A673 (cell line): ENCODE data around the gene STAT5B. TPM values are rescaled to one million over a fixed set of nuclear protein-coding genes. Genes with fewer than 3 reads are reported as not detected.
"Not testable (repeated sequence)": the region's sequence is repeated elsewhere in the genome, so short reads cannot be mapped to it uniquely, and the experiment has no call there.

ENCODE experiments used
- BruUV-seq: library from RNA; stranded (reverse); fragments of 400-500 nt; replicated peaks from 2 replicates; lab custom pipeline; 2021; lab: Mats Ljungman, UMichigan
- CTCF ChIA-PET: fragments of 300-600 bp; sonication (Branson Sonifier 250); formaldehyde crosslinking; loops from one replicate; lab custom pipeline; 2022; ENCODE audit warnings: antibody characterized with exemption; lab: Charles Lee
- POLR2A ChIA-PET: fragments of 300-600 bp; sonication (Branson Sonifier 250); formaldehyde crosslinking; loops from one replicate; lab custom pipeline; 2022; ENCODE audit warnings: antibody characterized with exemption; ENCODE audit not compliant: low non-redundant PET; lab: Charles Lee
- DNase-seq: peaks from one replicate; pipeline ENCODE4 v3.0.0-alpha.2; 2015; ENCODE audit warnings: low spot score
- H3K27ac ChIP-seq: fragments of 200-600 bp; sonication (generic); 2 replicates; pipeline ENCODE4 v1.5.1; 2016; ENCODE audit warnings: mixed run types, low read depth, mild to moderate bottlenecking, mixed read lengths, antibody characterized with exemption, low read length; ENCODE audit not compliant: poor library complexity, severe bottlenecking
- H3K27me3 ChIP-seq: fragments of 200-600 bp; sonication (generic); replicated peaks from 2 replicates; pipeline ENCODE4 v1.6.1; 2017; ENCODE audit warnings: mixed run types, low read depth, mild to moderate bottlenecking, mixed read lengths, antibody characterized with exemption, low read length; ENCODE audit not compliant: insufficient read depth, poor library complexity
- H3K36me3 ChIP-seq: fragments of 200-600 bp; sonication (generic); 2 replicates; pipeline ENCODE4 v1.6.1; 2016; ENCODE audit warnings: mixed run types, mild to moderate bottlenecking, mixed read lengths, antibody characterized with exemption, low read length; ENCODE audit not compliant: insufficient read depth, poor library complexity, severe bottlenecking
- H3K4me1 ChIP-seq: fragments of 200-600 bp; sonication (generic); 2 replicates; pipeline ENCODE4 v1.6.1; 2017; ENCODE audit warnings: mixed run types, mild to moderate bottlenecking, mixed read lengths, antibody characterized with exemption, low read length; ENCODE audit not compliant: insufficient read depth, poor library complexity, severe bottlenecking
- H3K4me3 ChIP-seq: fragments of 200-600 bp; sonication (generic); 2 replicates; pipeline ENCODE4 v1.5.1; 2016; ENCODE audit warnings: low read depth, mixed run types, mild to moderate bottlenecking, mixed read lengths, low read length; ENCODE audit not compliant: poor library complexity, severe bottlenecking
- H3K9me3 ChIP-seq: fragments of 200-600 bp; sonication (generic); 2 replicates; pipeline ENCODE4 v1.6.1; 2016; ENCODE audit warnings: mixed run types, low read depth, mild to moderate bottlenecking, mixed read lengths, antibody characterized with exemption, low read length; ENCODE audit not compliant: poor library complexity, severe bottlenecking
- EZH2 ChIP-seq: fragments of 200-600 bp; sonication (generic); IDR thresholded peaks from 2 replicates; pipeline ENCODE4 v1.6.1; 2017; ENCODE audit warnings: borderline replicate concordance, low read depth, mild to moderate bottlenecking, mixed read lengths, antibody characterized with exemption, low read length; ENCODE audit not compliant: poor library complexity, severe bottlenecking
- intact Hi-C: fragments of 100-400 bp; cut with micrococcal nuclease; formaldehyde crosslinking; loops from one replicate; pipeline ENCODE4 v1.10.0; 2022; ENCODE audit not compliant: unreplicated experiment
- total RNA-seq: library from RNA; stranded (reverse); gene quantifications from 2 replicates; pipeline ENCODE4 v1.2.3, GENCODE V29; 2021
- TF ChIP-seq, protein P1 (sequence below): fragments of 300-800, 200-600 bp; sonication (generic); conservative IDR thresholded peaks from 2 replicates; pipeline ENCODE4 v1.5.1; 2017; ENCODE audit warnings: low read depth, mild to moderate bottlenecking, antibody characterized with exemption, low read length, moderate library complexity, mixed read lengths

Gene STAT5B
- total RNA-seq, 1 experiment from 2014 or later = 11.2 TPM

DNA sequence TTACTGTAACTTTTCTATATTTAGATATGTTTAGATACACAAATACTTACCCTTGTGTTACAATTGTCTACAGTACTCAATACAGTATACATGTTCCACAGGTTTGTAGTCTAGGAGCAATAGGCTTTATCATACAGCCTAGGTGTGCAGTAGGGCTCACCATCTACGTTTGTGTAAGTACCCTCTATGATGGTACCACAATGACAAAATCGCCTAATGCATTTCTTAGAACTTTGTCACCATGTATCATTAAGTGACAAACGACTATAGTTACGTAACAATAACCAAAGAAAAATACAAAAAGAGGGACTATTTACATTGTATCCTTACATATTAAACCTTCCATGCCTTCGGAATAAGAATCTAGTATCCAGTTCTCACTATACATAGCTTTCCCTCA, 8.0 kb downstream of the STAT5B start:
- H3K9me3 ChIP-seq = no peaks in the 10 kb centered on the region
- ChIA-PET CTCF (no interaction called here), POLR2A (no interaction called here)
- intact Hi-C loops = no loop called here
- H3K4me1 ChIP-seq = no peaks in the 10 kb centered on the region
- BruUV-seq = no TSS peak
- DNase-seq = no peak
- TF ChIP-seq, protein P1, sequence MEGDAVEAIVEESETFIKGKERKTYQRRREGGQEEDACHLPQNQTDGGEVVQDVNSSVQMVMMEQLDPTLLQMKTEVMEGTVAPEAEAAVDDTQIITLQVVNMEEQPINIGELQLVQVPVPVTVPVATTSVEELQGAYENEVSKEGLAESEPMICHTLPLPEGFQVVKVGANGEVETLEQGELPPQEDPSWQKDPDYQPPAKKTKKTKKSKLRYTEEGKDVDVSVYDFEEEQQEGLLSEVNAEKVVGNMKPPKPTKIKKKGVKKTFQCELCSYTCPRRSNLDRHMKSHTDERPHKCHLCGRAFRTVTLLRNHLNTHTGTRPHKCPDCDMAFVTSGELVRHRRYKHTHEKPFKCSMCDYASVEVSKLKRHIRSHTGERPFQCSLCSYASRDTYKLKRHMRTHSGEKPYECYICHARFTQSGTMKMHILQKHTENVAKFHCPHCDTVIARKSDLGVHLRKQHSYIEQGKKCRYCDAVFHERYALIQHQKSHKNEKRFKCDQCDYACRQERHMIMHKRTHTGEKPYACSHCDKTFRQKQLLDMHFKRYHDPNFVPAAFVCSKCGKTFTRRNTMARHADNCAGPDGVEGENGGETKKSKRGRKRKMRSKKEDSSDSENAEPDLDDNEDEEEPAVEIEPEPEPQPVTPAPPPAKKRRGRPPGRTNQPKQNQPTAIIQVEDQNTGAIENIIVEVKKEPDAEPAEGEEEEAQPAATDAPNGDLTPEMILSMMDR = no peak
- TF ChIP-seq EZH2 = no peak
- no peaks in the 10 kb centered on the region for H3K27me3 ChIP-seq
- no peaks in the 10 kb centered on the region for H3K36me3 ChIP-seq
- H3K27ac ChIP-seq = no peak overlapping the region
- no peak overlapping the region for H3K4me3 ChIP-seq

DNA sequence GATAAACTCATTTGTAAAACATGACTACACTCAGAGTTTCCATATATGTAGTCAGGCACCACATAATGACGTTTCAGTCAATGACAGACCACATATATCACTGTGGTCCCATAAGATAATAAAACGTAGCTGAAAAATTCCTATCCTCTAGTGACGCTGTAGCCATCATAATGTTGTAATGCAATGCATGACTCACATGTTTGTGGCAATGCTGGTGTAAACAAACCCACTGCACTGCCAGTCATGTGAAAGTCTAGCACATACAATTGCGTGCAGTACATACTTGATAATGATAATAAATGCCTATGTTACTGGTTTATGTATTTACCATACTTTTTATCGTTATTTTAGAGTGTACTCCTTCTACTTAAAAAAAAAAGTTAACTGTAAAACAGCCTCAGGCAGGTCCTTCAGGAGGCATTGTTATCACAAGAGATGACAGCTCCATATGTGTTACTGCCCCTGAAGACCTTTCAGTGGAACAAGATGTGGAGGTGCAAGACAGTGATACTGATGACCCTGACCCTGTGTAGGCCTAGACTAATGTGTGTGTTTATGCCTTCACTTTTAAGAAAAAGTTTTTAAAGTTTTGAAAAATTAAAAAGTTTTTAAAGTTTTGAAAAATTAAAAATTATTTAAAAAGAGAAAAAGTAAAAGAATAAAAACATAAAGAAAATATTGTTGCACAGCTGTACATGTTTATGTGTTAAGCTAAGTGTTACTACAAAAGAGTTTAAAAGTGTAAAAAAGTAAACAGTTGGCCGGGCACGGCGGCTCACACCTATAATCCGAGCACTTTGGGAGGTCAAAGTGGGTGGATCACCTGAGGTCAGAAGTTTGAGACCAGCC, 9.0 kb downstream of the STAT5B start:
- ChIA-PET POLR2A (no interaction called here), CTCF (no interaction called here)
- Histone ChIP-seq H3K4me3 (no peak overlapping the region), H3K27me3 (no peaks in the 10 kb centered on the region), H3K4me1 (no peaks in the 10 kb centered on the region), H3K9me3 (no peaks in the 10 kb centered on the region), H3K27ac (no peak overlapping the region), H3K36me3 (no peaks in the 10 kb centered on the region)
- no peak for TF ChIP-seq EZH2
- no TSS peak for BruUV-seq
- DNase-seq = no peak
- intact Hi-C loops = no loop called here

DNA sequence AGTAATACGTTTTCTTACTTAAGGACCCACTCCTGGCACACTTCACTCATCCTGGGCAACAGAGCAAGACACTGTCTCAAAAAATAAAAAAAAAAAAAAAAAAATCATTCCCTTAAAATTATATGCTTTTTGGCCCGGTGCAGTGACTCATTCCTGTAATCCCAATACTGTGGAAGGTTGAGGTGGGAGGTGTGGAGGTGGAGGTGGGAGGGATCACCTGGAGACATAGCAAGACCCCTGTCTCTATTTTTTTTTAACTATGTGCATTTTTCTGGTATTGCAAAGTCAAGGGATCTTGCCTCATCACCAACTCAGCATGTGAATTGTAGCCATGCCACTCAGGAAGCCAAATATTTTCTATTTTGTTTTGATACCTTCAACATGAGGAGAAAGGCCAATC, 9.7 kb downstream of the STAT5B start:
- intact Hi-C loops = no loop called here
- no peaks in the 10 kb centered on the region for H3K36me3 ChIP-seq
- no peaks in the 10 kb centered on the region for H3K27me3 ChIP-seq
- H3K4me1 ChIP-seq = no peaks in the 10 kb centered on the region
- no peak for DNase-seq
- no peak overlapping the region for H3K4me3 ChIP-seq
- POLR2A ChIA-PET = no interaction called here
- TF ChIP-seq EZH2 = no peak
- TF ChIP-seq, protein P1 = no peak
- CTCF ChIA-PET = no interaction called here
- no peaks in the 10 kb centered on the region for H3K9me3 ChIP-seq
- no TSS peak for BruUV-seq
- H3K27ac ChIP-seq = no peak overlapping the region

DNA sequence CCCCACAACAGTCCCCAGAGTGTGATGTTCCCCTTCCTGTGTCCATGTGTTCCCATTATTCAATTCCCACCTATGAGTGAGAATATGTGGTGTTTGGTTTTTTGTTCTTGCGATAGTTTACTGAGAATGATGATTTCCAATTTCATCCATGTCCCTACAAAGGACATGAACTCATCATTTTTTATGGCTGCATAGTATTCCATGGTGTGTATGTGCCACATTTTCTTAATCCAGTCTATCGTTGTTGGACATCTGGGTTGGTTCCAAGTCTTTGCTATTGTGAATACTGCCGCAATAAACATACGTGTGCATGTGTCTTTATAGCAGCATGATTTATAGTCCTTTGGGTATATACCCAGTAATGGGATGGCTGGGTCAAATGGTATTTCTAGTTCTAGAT, 11.8 kb downstream of the STAT5B start:
- H3K27ac ChIP-seq, H3K36me3 ChIP-seq, H3K4me1 ChIP-seq, DNase-seq, H3K27me3 ChIP-seq, POLR2A ChIA-PET, H3K9me3 ChIP-seq, BruUV-seq, intact Hi-C loops, CTCF ChIA-PET, H3K4me3 ChIP-seq: not testable (repeated sequence)
